ENCODE measurements around the gene FUBP3. TPM values are rescaled to one million over a fixed set of nuclear protein-coding genes. Genes with fewer than 3 reads are reported as not detected.

Gene FUBP3
- total and polyA plus RNA-seq, 2 experiments from 2014 or later, result 42.5 to 74.8 TPM

GRCh38 chr9:130636648-130637020, 57.3 kb downstream of the FUBP3 start:
- ATAC-seq (no peak), DNase-seq (ENCODE audit: low spot score) (no peak)
- no peak for TF ChIP-seq CTCF (conservative IDR thresholded peaks at IDR 0.05; ENCODE audit: low read depth in 2 of 2)
- TF ChIP-seq ZNF331 (CRISPR knock-in tag; IDR thresholded peaks at IDR 0.05; ENCODE audit: low read depth), result no peak
- no peak for TF ChIP-seq STAT1 (IDR thresholded peaks at IDR 0.05; ENCODE audit: unreplicated experiment)
- no peak for TF ChIP-seq ZNF114 (CRISPR knock-in tag; IDR thresholded peaks at IDR 0.05)
- no peaks in the 10 kb centered on the region for H3K9me2 ChIP-seq (ENCODE audit: insufficient read depth)
- H4K20me1 ChIP-seq (replicated peaks; ENCODE audit: insufficient read depth), result peaks cover 8% of the 10 kb centered on the region; the same call in 1 of the 2 replicates
- Mint-ChIP-seq H3K36me3 (ENCODE audit: low read depth) (peaks cover 39% of the 10 kb centered on the region), H3K4me3 (no peak overlapping the region), H3K4me1 (peaks cover 20% of the 10 kb centered on the region), H3K9me3 (no peaks in the 10 kb centered on the region), H3K27me3 (ENCODE audit: insufficient read depth, low read depth, poor library complexity) (peaks cover 12% of the 10 kb centered on the region), H3K27ac (no peak overlapping the region)
- no peak overlapping the region for H3K27ac ChIP-seq (ENCODE audit: low read depth)
- peaks cover 19% of the 10 kb centered on the region; the same call in 1 of the 2 replicates for H3K4me1 ChIP-seq (ENCODE audit: insufficient read depth)
- H3K36me3 ChIP-seq (ENCODE audit: insufficient read depth), result peaks cover 7% of the 10 kb centered on the region
- H3K4me3 ChIP-seq, result no peak overlapping the region
- H3K27me3 ChIP-seq (ENCODE audit: insufficient read depth), result no peaks in the 10 kb centered on the region
- no peak overlapping the region for H2AFZ ChIP-seq
- H3F3A ChIP-seq (replicated peaks; ENCODE audit: low read depth), result 0 out of 2 replicates have a peak, but pooled peaks cover 6% of the 10 kb centered on the region
- no peaks in the 10 kb centered on the region for H3K79me2 ChIP-seq (replicated peaks; ENCODE audit: insufficient read depth)
- no peak overlapping the region for H3K4me2 ChIP-seq

- Histone ChIP-seq H2AFZ (no peak overlapping the region), H3K4me1 (ENCODE audit: insufficient read depth) (peaks cover 19% of the 10 kb centered on the region; the same call in 1 of the 2 replicates), H4K20me1 (replicated peaks; ENCODE audit: insufficient read depth) (peaks cover 8% of the 10 kb centered on the region; the same call in 1 of the 2 replicates), H3K9me2 (ENCODE audit: insufficient read depth) (no peaks in the 10 kb centered on the region), H3K36me3 (ENCODE audit: insufficient read depth) (peaks cover 3% of the 10 kb centered on the region), H3K27me3 (ENCODE audit: insufficient read depth) (no peaks in the 10 kb centered on the region), H3K79me2 (replicated peaks; ENCODE audit: insufficient read depth) (no peaks in the 10 kb centered on the region), H3K4me2 (no peak overlapping the region), H3K4me3 (no peak overlapping the region), H3F3A (replicated peaks; ENCODE audit: low read depth) (0 out of 2 replicates have a peak, but pooled peaks cover 6% of the 10 kb centered on the region), H3K27ac (ENCODE audit: low read depth) (no peak overlapping the region)
- peak; percentile 55 for ATAC-seq
- Mint-ChIP-seq H3K4me1 (peaks cover 20% of the 10 kb centered on the region), H3K27me3 (ENCODE audit: insufficient read depth, low read depth, poor library complexity) (peaks cover 8% of the 10 kb centered on the region), H3K9me3 (no peaks in the 10 kb centered on the region), H3K36me3 (ENCODE audit: low read depth) (peaks cover 22% of the 10 kb centered on the region), H3K27ac (no peak overlapping the region), H3K4me3 (no peak overlapping the region)
- DNase-seq (ENCODE audit: low spot score), result peak; percentile 45
- no peak for TF ChIP-seq ZNF462 (CRISPR knock-in tag; IDR thresholded peaks at IDR 0.05)
- no peak for TF ChIP-seq CREB1 (CRISPR knock-in tag; IDR thresholded peaks at IDR 0.05; ENCODE audit: low read depth)
- TF ChIP-seq NANOG (IDR thresholded peaks at IDR 0.05; ENCODE audit: borderline replicate concordance), result no peak
- no peak for TF ChIP-seq ZNF114 (CRISPR knock-in tag; IDR thresholded peaks at IDR 0.05)
- TF ChIP-seq ETS1 (IDR thresholded peaks at IDR 0.05), result no peak
These were observed 59.1 kb downstream of the FUBP3 start for GRCh38 chr9:130638284-130639123.
